Activated T-cell treated with anti-CD3 and anti-CD28 coated beads, Interleukin-2, amount 50 U/mL, for 72 hours (primary cell): ENCODE data around the gene SLC27A5. TPM values are rescaled to one million over a fixed set of nuclear protein-coding genes. Genes with fewer than 3 reads are reported as not detected.
A peak's percentile ranks its signal among the peaks of the same experiment; 100 is the strongest.

ENCODE experiments used
- ATAC-seq, 2 donors: fragments of 150-1000 bp; cut with Tn5 transposase; replicated peaks in 1 of 2; 2 replicates each; pipeline ENCODE4 v1.10.0; 2021; ENCODE audit warnings: moderate library complexity in 2 of 2, mild to moderate bottlenecking in 1 of 2
- DNase-seq, 2 donors: peaks; one replicate each; pipeline ENCODE4 v3.0.0; 2021 to 2022; ENCODE audit warnings: mixed read lengths in 1 of 2
- H3K27ac Mint-ChIP-seq: one replicate; pipeline ENCODE4 v1.8.0; 2022; ENCODE audit warnings: mild to moderate bottlenecking, moderate library complexity, mixed read lengths
- H3K27me3 Mint-ChIP-seq: one replicate; pipeline ENCODE4 v1.8.0; 2022; ENCODE audit warnings: low read depth, mixed read lengths
- H3K36me3 Mint-ChIP-seq, 2 donors: one replicate each; pipeline ENCODE4 v1.8.0; 2022; ENCODE audit warnings: mixed read lengths in 2 of 2, mild to moderate bottlenecking in 1 of 2; ENCODE audit not compliant: insufficient read depth in 2 of 2
- H3K4me1 Mint-ChIP-seq: one replicate; pipeline ENCODE4 v1.8.0; 2022; ENCODE audit warnings: low read depth, mixed read lengths
- H3K4me3 Mint-ChIP-seq, 2 donors: one replicate each; pipeline ENCODE4 v1.8.0; 2022; ENCODE audit warnings: mild to moderate bottlenecking in 2 of 2, mixed read lengths in 2 of 2, moderate library complexity in 2 of 2
- H3K9me3 Mint-ChIP-seq, 2 donors: one replicate each; pipeline ENCODE4 v1.8.0; 2022; ENCODE audit warnings: mixed read lengths in 2 of 2
- total RNA-seq, 2 donors: library from RNA; stranded (reverse); gene quantifications; one replicate each; pipeline ENCODE4 v1.2.3, GENCODE V29; 2022

Gene SLC27A5
- total RNA-seq, 2 donors from 2014 or later: 12.8 to 17.7 TPM

DNA sequence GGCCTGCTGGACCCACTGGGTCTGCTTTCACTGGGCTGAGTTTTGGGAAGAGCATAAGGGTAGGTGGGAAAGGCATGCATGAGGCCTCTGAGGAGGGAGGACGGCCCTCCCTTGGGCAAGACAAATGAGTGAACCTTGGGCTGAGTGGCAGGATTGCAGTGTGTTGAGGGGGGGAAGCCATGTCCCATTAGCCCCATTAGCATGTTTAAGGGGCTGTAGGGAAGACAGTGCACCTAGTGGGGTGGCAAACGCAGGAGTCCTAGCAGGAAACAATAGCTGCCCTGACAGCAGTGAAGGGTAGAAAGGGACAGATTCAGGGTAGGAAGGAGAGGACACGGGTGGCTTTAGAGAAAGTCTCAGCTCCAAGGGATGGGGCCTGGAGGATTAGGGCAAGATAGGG lies 10.9 kb upstream of the SLC27A5 start:
- DNase-seq: no peak
- Mint-ChIP-seq H3K4me3 (no peak overlapping the region), H3K27ac (no peak overlapping the region), H3K9me3 (no peaks in the 10 kb centered on the region), H3K27me3 (no peaks in the 10 kb centered on the region), H3K4me1 (peaks cover 22% of the 10 kb centered on the region), H3K36me3 (peaks cover 0 to 3% of the 10 kb centered on the region in 2 donors)
- ATAC-seq: no peak

DNA sequence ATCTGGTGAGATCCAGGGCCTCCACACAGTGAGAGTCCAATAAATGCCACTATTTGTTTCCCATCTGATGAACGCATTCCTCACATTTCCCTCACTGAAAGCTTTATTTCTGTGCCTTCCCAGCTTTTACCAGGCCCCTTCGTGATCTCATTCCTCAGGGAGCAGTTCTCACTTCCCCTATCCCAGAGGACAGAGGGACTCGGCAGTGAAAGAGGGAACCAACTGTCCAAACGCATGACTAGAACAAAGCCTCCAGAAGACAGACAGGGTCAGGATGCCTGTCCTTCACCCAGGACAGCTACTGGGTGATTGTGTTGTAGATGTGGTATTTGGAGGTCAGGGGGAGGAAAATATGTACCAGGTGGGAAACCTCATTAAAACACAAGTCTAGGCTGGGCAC lies 9.9 kb upstream of the SLC27A5 start:
- peaks cover 0 to 3% of the 10 kb centered on the region in 2 donors for H3K36me3 Mint-ChIP-seq
- H3K4me3 Mint-ChIP-seq: no peak overlapping the region
- H3K9me3 Mint-ChIP-seq: no peaks in the 10 kb centered on the region
- H3K4me1 Mint-ChIP-seq: peaks cover 25% of the 10 kb centered on the region
- no peak overlapping the region for H3K27ac Mint-ChIP-seq
- no peak for ATAC-seq
- H3K27me3 Mint-ChIP-seq: no peaks in the 10 kb centered on the region
- no peak for DNase-seq

DNA sequence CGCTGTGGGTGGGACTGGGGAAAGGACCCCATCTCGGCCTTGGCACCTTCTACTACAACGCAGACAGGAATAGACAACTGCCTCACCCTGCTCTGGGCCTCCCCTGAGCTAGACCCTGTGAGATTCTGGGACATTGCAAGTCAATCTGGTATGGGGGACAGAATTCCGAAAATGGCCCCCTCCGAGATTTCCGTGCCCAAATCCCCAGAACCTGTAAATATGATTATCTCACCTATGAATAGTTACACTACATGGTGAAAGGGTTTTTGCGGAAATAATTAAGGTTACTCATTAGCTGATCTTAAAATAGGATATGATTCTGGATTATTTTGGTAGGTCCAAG lies 8.4 kb upstream of the SLC27A5 start:
- Mint-ChIP-seq H3K36me3 (peaks cover 5 to 6% of the 10 kb centered on the region in 2 donors), H3K4me3 (peak overlapping the region; percentile 96 to 99), H3K27ac (peak overlapping the region; percentile 90), H3K27me3 (no peaks in the 10 kb centered on the region), H3K4me1 (peaks cover 35% of the 10 kb centered on the region), H3K9me3 (no peaks in the 10 kb centered on the region)
- ATAC-seq: no peak
- no peak for DNase-seq

DNA sequence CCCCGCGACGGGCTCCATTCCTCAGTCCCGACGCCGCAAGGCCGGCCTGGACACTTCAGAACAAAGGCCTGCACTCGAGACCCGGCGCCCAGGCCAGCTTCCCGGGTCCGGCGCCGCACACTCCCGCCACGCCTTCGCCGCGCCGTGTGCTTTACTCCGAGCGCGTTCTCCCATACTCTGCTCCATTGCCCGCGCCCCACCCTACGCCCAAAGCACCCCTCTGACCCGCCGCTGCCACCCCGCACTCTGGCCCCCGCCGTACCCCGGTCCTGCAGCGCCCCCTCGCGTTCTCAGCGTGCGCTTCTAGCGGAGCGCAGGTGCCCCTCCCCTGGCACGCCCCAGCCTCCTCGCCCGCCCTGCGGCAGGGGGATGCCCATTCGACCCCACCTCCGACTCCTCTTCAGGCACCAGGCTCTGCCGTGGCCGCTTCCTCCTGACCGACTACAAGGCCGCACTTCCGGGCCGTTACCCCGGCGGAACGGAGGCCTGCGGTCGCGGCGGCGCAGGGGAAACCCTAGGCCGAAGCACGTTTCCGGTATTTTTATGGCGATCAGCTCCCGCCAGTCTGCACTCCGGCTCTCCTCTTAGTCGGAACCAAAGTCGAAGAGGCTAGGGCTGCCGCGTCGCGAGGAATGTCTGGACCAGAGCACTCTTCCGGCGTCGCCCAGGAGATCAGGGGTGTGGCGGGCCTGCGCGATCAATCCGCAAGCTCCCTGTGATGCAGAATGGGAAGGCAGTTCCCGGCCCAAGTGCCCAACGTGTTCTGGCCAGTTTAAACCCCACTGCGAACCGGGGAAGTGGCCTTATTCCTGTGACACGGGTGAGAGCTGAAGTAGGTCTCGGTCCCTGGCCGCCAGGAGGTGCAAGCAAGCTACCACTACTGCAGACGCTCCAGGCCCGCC lies 7.8 kb upstream of the SLC27A5 start, which contains the start of gene ZBTB45:
ZBTB45 (minus strand) TSS at position 456 of the 902 bp plus-strand sequence. CDS start 2,137 bp downstream, outside the sequence.
- Mint-ChIP-seq H3K9me3 (no peaks in the 10 kb centered on the region), H3K27me3 (no peaks in the 10 kb centered on the region), H3K36me3 (peaks cover 5 to 6% of the 10 kb centered on the region in 2 donors), H3K27ac (peak within 1 kb of the TSS; percentile 90), H3K4me3 (peak within 1 kb of the TSS; percentile 96 to 99), H3K4me1 (peaks cover 41% of the 10 kb centered on the region)
- peak; percentile 88 to 90 for ATAC-seq
- peak; percentile 96 to 97 for DNase-seq

DNA sequence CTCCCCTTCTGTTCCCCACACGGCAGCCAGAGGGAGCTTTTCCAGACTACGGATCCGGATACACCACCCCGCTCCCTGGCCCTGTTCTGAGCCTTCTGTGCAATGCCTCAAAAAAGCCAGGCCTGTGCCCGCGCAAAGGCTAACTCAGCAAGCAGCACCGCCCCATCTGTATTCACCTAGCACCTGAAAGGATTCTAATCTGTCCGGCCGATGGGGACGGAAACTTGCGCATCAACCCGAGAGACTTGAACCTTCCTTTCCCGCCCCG lies 7.2 kb upstream of the SLC27A5 start:
- H3K36me3 Mint-ChIP-seq: peaks cover 5 to 6% of the 10 kb centered on the region in 2 donors
- H3K4me1 Mint-ChIP-seq: peaks cover 43% of the 10 kb centered on the region

GRCh38 chr19:58518256-58519086 lies 6.7 kb upstream of the SLC27A5 start:
- Mint-ChIP-seq H3K27me3 (no peaks in the 10 kb centered on the region), H3K9me3 (no peaks in the 10 kb centered on the region), H3K4me1 (peaks cover 43% of the 10 kb centered on the region), H3K4me3 (peak overlapping the region; percentile 96 to 99), H3K27ac (peak overlapping the region; percentile 90), H3K36me3 (peaks cover 5 to 6% of the 10 kb centered on the region in 2 donors)
- DNase-seq (no peak), ATAC-seq (no peak)

More for the DNA sequence above, 7.2 kb upstream of the SLC27A5 start:
- DNase-seq (peak; percentile 60), ATAC-seq (peak; percentile 4 to 10)
- no peaks in the 10 kb centered on the region for H3K9me3 Mint-ChIP-seq
- no peaks in the 10 kb centered on the region for H3K27me3 Mint-ChIP-seq
- H3K4me3 Mint-ChIP-seq: peak overlapping the region; percentile 96 to 99
- H3K27ac Mint-ChIP-seq: peak overlapping the region; percentile 90

DNA sequence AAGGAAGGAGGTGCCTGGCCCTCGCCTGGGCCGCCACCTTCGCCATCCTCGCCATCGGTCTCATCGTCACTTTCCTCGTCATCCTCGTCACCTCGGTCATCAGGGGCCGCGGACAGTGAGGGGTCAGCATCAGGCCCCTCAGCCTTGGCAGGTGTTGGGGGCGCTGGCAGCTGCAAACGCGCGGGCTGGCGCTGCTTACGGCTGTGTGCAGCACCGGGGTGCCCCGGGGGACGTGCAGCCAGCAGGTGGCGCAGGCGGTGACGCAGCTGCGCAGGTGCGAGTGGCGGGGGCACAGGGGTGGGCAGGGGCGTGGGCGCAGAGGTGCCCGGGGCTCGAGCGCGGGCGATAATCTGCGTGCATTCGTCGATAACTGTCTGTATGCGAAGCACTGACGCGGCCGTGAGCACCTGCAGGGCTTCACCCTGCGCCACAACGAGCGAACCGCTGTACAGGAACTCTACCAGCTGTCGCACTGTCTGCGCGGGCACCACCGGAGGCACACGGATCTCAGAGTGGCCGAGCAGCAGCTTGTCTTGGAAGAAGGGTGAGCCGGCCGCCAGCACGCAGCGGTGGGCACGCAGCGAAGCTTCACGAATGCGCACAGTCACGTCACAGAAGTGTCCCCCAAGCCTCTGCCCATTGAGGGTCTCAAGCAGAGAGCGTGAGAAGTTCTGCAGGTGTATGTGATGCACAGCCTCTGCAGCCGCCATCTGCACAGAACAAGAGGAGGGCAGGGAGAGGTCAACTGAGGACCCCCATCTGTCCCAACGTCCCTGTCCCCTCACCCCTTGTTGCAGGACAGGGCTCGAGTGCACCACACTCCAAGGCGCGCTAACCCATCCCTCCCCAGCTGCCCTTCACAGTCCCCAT lies 5.4 kb upstream of the SLC27A5 start:
- H3K4me1 Mint-ChIP-seq: peaks cover 43% of the 10 kb centered on the region
- no peaks in the 10 kb centered on the region for H3K27me3 Mint-ChIP-seq
- H3K36me3 Mint-ChIP-seq: peaks cover 5 to 6% of the 10 kb centered on the region in 2 donors
- no peaks in the 10 kb centered on the region for H3K9me3 Mint-ChIP-seq
- no peak overlapping the region for H3K27ac Mint-ChIP-seq
- ATAC-seq: no peak
- peak overlapping the region in 1 of 2 donors; percentile 22 for H3K4me3 Mint-ChIP-seq
- DNase-seq: no peak

GRCh38 chr19:58516246-58516836 lies 4.5 kb upstream of the SLC27A5 start:
- Mint-ChIP-seq H3K36me3 (peaks cover 5 to 6% of the 10 kb centered on the region in 2 donors), H3K4me1 (peaks cover 43% of the 10 kb centered on the region), H3K27me3 (no peaks in the 10 kb centered on the region), H3K4me3 (peak overlapping the region; percentile 76 to 87), H3K9me3 (no peaks in the 10 kb centered on the region), H3K27ac (no peak overlapping the region)
- DNase-seq: no peak
- no peak for ATAC-seq

DNA sequence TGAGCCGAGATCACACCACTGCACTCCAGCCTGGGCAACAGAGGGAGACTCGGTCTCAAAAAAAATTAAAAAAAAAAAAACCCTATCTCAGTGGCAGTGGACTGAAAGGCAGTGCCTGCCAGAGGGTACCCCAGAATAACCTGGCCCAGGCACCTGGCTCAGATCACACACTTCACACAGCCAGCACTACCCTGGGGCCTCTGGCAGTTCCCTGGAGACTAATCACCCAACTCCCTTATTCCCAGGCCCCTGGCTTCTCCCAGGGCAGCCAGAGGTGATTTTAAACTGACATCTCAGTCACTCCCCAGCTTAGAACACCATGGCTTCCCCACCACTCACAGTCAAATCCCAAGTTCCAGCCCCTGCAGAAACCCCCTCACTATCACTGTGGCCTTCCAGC lies 3.5 kb upstream of the SLC27A5 start:
- no peak for DNase-seq
- H3K36me3 Mint-ChIP-seq: peaks cover 5 to 6% of the 10 kb centered on the region in 2 donors
- ATAC-seq: no peak

GRCh38 chr19:58514564-58515022 lies 2.8 kb upstream of the SLC27A5 start:
- H3K27me3 Mint-ChIP-seq: no peaks in the 10 kb centered on the region

More for the DNA sequence above, 3.5 kb upstream of the SLC27A5 start:
- H3K4me3 Mint-ChIP-seq: peak overlapping the region; percentile 76 to 87
- H3K27me3 Mint-ChIP-seq: no peaks in the 10 kb centered on the region
- H3K9me3 Mint-ChIP-seq: no peaks in the 10 kb centered on the region
- H3K4me1 Mint-ChIP-seq: peaks cover 39% of the 10 kb centered on the region
- H3K27ac Mint-ChIP-seq: peak overlapping the region; percentile 72

GRCh38 chr19:58513694-58514563 lies 2.1 kb upstream of the SLC27A5 start:
- H3K4me3 Mint-ChIP-seq: peak overlapping the region; percentile 86 to 87
- H3K36me3 Mint-ChIP-seq: peaks cover 3 to 5% of the 10 kb centered on the region in 2 donors
- DNase-seq (peak; percentile 97 to 99), ATAC-seq (peak; percentile 91 to 92)
- H3K4me1 Mint-ChIP-seq: peaks cover 34% of the 10 kb centered on the region
- H3K9me3 Mint-ChIP-seq: no peaks in the 10 kb centered on the region
- H3K27ac Mint-ChIP-seq: peak overlapping the region; percentile 81
- H3K27me3 Mint-ChIP-seq: no peaks in the 10 kb centered on the region

More at GRCh38 chr19:58514564-58515022, 2.8 kb upstream of the SLC27A5 start:
- ATAC-seq (no peak), DNase-seq (no peak)
- Mint-ChIP-seq H3K9me3 (no peaks in the 10 kb centered on the region), H3K36me3 (peaks cover 4 to 5% of the 10 kb centered on the region in 2 donors), H3K4me3 (peak overlapping the region; percentile 86 to 87), H3K27ac (peak overlapping the region; percentile 61), H3K4me1 (peaks cover 35% of the 10 kb centered on the region)
